ENCODE data around the gene PRKCQ. TPM values are rescaled to one million over a fixed set of nuclear protein-coding genes. Genes with fewer than 3 reads are reported as not detected.
"Not testable (repeated sequence)": the region's sequence is repeated elsewhere in the genome, so short reads cannot be mapped to it uniquely, and the experiment has no call there.

The PRKCQ gene
- total RNA-seq, 1 experiment from 2014 or later, result 0.73 TPM

- Mint-ChIP-seq H3K36me3 (ENCODE audit: insufficient read depth, unreplicated experiment) (no peaks in the 10 kb centered on the region), H3K27ac (ENCODE audit: unreplicated experiment) (no peak overlapping the region), H3K27me3 (ENCODE audit: unreplicated experiment) (peaks cover 46% of the 10 kb centered on the region), H3K4me1 (ENCODE audit: low read depth, unreplicated experiment) (no peaks in the 10 kb centered on the region), H3K9me3 (ENCODE audit: low read depth, unreplicated experiment) (peaks cover 6% of the 10 kb centered on the region), H3K4me3 (ENCODE audit: low read depth, unreplicated experiment) (no peak overlapping the region)
- BruUV-seq (replicated peaks), result no TSS peak
- no peak for DNase-seq
- CTCF ChIA-PET, result no interaction called here
- intact Hi-C loops (cut with micrococcal nuclease; ENCODE audit: unreplicated experiment), result no loop called here
- no peak for TF ChIP-seq CTCF (IDR thresholded peaks at IDR 0.05; ENCODE audit: unreplicated experiment)
Measured at GRCh38 chr10:6473901-6474370, 106.1 kb downstream of the PRKCQ start.

GRCh38 chr10:6473430-6473829, 106.6 kb downstream of the PRKCQ start:
- H3K27me3 Mint-ChIP-seq (ENCODE audit: unreplicated experiment), result peaks cover 51% of the 10 kb centered on the region
- peaks cover 6% of the 10 kb centered on the region for H3K9me3 Mint-ChIP-seq (ENCODE audit: low read depth, unreplicated experiment)
- TF ChIP-seq CTCF (IDR thresholded peaks at IDR 0.05; ENCODE audit: unreplicated experiment), result no peak
- no TSS peak for BruUV-seq (replicated peaks)
- H3K4me1 Mint-ChIP-seq (ENCODE audit: low read depth, unreplicated experiment), result no peaks in the 10 kb centered on the region
- intact Hi-C loops (cut with micrococcal nuclease; ENCODE audit: unreplicated experiment), result no loop called here
- H3K36me3 Mint-ChIP-seq (ENCODE audit: insufficient read depth, unreplicated experiment), result no peaks in the 10 kb centered on the region
- no peak for DNase-seq
- H3K4me3 Mint-ChIP-seq (ENCODE audit: low read depth, unreplicated experiment), result no peak overlapping the region
- CTCF ChIA-PET, result no interaction called here
- no peak overlapping the region for H3K27ac Mint-ChIP-seq (ENCODE audit: unreplicated experiment)

- H3K36me3 Mint-ChIP-seq (ENCODE audit: insufficient read depth, unreplicated experiment); intact Hi-C loops (cut with micrococcal nuclease; ENCODE audit: unreplicated experiment); H3K4me1 Mint-ChIP-seq (ENCODE audit: low read depth, unreplicated experiment); H3K27ac Mint-ChIP-seq (ENCODE audit: unreplicated experiment); H3K9me3 Mint-ChIP-seq (ENCODE audit: low read depth, unreplicated experiment); BruUV-seq (replicated peaks); H3K4me3 Mint-ChIP-seq (ENCODE audit: low read depth, unreplicated experiment); CTCF ChIA-PET; DNase-seq: not testable (repeated sequence)
- H3K27me3 Mint-ChIP-seq (ENCODE audit: unreplicated experiment), result peaks cover 59% of the 10 kb centered on the region
Measured at GRCh38 chr10:6472710-6473005, 107.4 kb downstream of the PRKCQ start.

GRCh38 chr10:6470894-6471618, 109.0 kb downstream of the PRKCQ start:
- no peak overlapping the region for H3K27ac Mint-ChIP-seq (ENCODE audit: unreplicated experiment)
- no TSS peak for BruUV-seq (replicated peaks)
- H3K4me1 Mint-ChIP-seq (ENCODE audit: low read depth, unreplicated experiment), result peaks cover 20% of the 10 kb centered on the region

More at GRCh38 chr10:6470894-6471618, 109.0 kb downstream of the PRKCQ start:
- Mint-ChIP-seq H3K27me3 (ENCODE audit: unreplicated experiment) (peaks cover 75% of the 10 kb centered on the region), H3K9me3 (ENCODE audit: low read depth, unreplicated experiment) (peaks cover 6% of the 10 kb centered on the region), H3K36me3 (ENCODE audit: insufficient read depth, unreplicated experiment) (no peaks in the 10 kb centered on the region), H3K4me3 (ENCODE audit: low read depth, unreplicated experiment) (no peak overlapping the region)
- intact Hi-C loops (cut with micrococcal nuclease; ENCODE audit: unreplicated experiment), result no loop called here
- TF ChIP-seq CTCF (IDR thresholded peaks at IDR 0.05; ENCODE audit: unreplicated experiment), result no peak
- DNase-seq, result no peak
- CTCF ChIA-PET, result no interaction called here

All from Calu3 (cell line).